ENCODE data around the gene MYOG. TPM values are rescaled to one million over a fixed set of nuclear protein-coding genes. Genes with fewer than 3 reads are reported as not detected.

MYOG gene
- total RNA-seq: not detected
- under 1 TPM in 1 of 6 donors, not detected in 5; 0.13 TPM for polyA plus RNA-seq (ENCODE audit: insufficient read length in 6 of 6)
- long read RNA-seq, donor 1: 0 reads
- long read RNA-seq, donor 2: 0 reads
- long read RNA-seq, donor 3: 0 reads
- long read RNA-seq, donor 4: 0 reads
- long read RNA-seq, donor 5: 0 reads
- long read RNA-seq, donor 6, partial matches to known transcripts: 0 of 1 reads
- long read RNA-seq, donor 6, other reads (novel, unspliced or antisense): 0 of 1 reads
- long read RNA-seq, donor 7: 0 reads
- long read RNA-seq, donor 8, partial matches to known transcripts: 0 of 1 reads
- long read RNA-seq, donor 8, other reads (novel, unspliced or antisense): 0 of 1 reads
- long read RNA-seq, donor 9, partial matches to known transcripts: 0 of 1 reads
- long read RNA-seq, donor 9, other reads (novel, unspliced or antisense): 0 of 1 reads
- long read RNA-seq, donor 10: 0 reads
- long read RNA-seq, donor 11: 0 reads
- long read RNA-seq, donor 12, partial matches to known transcripts: 0 of 1 reads
- long read RNA-seq, donor 12, other reads (novel, unspliced or antisense): 0 of 1 reads

DNA sequence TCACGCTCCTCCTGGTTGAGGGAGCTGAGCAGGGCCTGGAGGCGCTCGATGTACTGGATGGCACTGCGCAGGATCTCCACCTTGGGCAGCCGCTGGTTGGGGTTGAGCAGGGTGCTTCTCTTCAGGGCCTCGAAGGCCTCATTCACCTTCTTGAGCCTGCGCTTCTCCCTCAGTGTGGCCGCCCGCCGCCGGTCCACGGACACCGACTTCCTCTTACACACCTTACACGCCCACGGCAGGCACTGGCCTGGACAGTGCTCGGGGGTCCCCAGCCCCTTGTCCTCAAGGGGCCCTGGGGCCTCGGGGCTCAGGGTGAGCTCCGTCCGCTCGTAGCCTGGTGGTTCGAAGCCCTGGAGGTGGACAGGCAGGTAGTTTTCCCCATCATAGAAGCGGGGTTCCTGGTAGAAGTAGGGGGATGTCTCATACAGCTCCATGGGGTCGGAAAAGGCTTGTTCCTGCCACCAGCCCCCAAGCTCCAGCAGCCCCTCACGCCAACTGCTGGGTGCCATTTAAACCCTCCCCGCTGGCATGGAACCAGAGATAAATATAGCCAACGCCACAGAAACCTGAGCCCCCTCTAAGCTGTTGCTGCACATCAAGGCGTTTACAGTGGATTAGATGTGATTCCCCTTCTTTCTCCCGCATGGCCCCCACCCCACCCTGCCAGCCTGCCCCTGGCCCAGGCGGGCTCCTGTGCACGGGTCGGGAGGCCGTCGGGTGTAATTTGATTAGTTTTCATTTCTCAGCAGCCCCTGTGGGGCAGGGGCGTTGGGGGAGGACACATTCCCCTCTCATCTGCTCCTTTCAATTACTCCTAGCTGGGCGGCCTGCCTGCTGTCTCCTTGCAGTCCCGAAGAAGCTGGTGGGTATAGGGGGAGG lies at the start of gene MYOG:
MYOG (minus strand) TSS at position 485 of the 879 bp plus-strand sequence; CDS start at position 434, 51 bp downstream.
- Histone ChIP-seq H3K27ac (no peak within 1 kb of the TSS), H3K4me1 (no peaks in the 10 kb centered on the region), H3K4me3 (no peak within 1 kb of the TSS), H3K27me3 (no peaks in the 10 kb centered on the region), H3K36me3 (no peaks in the 10 kb centered on the region), H3K9me3 (no peaks in the 10 kb centered on the region)
- intact Hi-C loops (cut with DNase I): no loop called here
- no peak for ATAC-seq
- DNase-seq: no peak
- TF ChIP-seq, protein P1, sequence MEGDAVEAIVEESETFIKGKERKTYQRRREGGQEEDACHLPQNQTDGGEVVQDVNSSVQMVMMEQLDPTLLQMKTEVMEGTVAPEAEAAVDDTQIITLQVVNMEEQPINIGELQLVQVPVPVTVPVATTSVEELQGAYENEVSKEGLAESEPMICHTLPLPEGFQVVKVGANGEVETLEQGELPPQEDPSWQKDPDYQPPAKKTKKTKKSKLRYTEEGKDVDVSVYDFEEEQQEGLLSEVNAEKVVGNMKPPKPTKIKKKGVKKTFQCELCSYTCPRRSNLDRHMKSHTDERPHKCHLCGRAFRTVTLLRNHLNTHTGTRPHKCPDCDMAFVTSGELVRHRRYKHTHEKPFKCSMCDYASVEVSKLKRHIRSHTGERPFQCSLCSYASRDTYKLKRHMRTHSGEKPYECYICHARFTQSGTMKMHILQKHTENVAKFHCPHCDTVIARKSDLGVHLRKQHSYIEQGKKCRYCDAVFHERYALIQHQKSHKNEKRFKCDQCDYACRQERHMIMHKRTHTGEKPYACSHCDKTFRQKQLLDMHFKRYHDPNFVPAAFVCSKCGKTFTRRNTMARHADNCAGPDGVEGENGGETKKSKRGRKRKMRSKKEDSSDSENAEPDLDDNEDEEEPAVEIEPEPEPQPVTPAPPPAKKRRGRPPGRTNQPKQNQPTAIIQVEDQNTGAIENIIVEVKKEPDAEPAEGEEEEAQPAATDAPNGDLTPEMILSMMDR (IDR thresholded peaks at IDR 0.05): no peak

DNA sequence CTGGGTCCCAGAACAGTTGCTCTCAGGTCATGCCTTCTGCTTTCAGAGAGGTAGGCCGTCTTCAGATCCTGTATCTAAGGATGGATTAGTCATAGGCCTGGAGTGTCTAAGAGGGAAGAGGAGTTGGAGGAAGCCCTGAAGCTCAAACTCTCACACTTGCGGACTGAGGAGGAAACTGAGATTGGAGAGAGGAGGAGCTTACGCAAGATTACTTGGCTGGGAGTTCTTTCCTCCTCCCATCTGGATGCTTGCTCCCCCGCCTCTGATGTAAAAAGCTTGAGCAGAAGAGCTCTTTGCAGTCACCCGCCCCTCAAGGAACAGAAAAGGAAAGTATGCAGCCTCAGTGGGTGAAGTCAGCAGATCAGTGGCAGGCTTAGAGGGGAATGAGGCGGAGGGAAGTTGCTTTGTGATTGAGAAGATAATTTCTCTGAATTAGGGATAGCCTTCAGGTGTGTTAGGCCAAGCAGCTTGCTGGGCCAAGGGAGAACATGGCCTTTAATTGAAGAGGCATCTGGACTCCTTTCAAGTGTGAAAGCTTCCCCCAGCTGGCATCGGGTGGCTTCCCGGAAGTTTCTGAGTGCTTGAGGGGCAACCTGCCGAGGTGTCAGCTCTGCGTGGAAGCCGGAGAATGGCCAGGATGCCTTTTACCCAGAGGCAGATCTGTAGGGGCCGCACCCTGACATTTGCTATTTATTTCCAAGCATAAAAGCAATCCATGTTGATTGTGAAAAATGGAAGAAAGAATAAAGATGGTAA lies 48.3 kb upstream of the MYOG start:
- TF ChIP-seq, protein P1 (IDR thresholded peaks at IDR 0.05): no peak
- H3K27ac ChIP-seq: peak overlapping the region in 1 of 2 donors; percentile 46
- peaks cover 15 to 16% of the 10 kb centered on the region in 2 donors for H3K4me1 ChIP-seq
- no peaks in the 10 kb centered on the region for H3K36me3 ChIP-seq
- intact Hi-C loops (cut with DNase I): no loop called here
- no peaks in the 10 kb centered on the region for H3K9me3 ChIP-seq
- peaks cover 0 to 68% of the 10 kb centered on the region in 2 donors for H3K27me3 ChIP-seq
- DNase-seq (peak in 1 of 4 donors; percentile 51), ATAC-seq (peak; percentile 79)
- no peak overlapping the region for H3K4me3 ChIP-seq

DNA sequence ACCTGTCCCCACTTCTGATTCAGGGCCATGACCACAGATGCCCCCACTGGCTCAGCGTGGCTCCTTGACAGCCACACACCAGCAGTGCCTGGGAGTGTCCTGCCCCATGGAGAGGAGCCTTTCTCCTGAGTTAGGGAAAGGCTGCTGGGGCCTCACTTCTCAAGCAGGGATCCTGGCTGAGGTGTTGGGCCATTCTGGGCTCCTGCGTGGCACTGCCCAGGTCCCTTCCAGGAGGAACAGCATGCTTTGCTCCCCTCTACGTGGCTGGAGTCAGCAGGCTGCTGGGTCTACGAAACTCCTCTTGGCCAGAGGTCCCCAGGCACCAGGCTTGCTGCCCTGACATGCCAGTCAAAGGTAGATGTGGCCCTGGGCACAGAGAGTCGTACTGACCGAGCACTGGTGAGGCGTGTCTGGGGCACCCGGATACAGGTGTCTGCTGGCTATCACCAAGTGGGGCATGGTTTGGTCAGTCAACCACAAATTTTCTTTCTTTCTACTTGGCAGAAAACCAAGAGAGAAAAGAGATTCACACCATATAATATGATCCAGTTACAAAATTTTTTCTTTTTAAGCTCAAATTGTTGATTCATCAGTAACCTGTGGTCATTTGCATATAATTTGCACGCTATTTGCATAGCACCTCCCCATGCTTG lies 45.9 kb upstream of the MYOG start:
- Histone ChIP-seq H3K4me1 (peaks cover 33 to 37% of the 10 kb centered on the region in 2 donors), H3K27me3 (peaks cover 0 to 79% of the 10 kb centered on the region in 2 donors), H3K4me3 (no peak overlapping the region), H3K36me3 (no peaks in the 10 kb centered on the region), H3K27ac (no peak overlapping the region), H3K9me3 (no peaks in the 10 kb centered on the region)
- ATAC-seq: no peak
- TF ChIP-seq, protein P1 (IDR thresholded peaks at IDR 0.05): no peak
- intact Hi-C loops (cut with DNase I): no loop called here
- no peak for DNase-seq

DNA sequence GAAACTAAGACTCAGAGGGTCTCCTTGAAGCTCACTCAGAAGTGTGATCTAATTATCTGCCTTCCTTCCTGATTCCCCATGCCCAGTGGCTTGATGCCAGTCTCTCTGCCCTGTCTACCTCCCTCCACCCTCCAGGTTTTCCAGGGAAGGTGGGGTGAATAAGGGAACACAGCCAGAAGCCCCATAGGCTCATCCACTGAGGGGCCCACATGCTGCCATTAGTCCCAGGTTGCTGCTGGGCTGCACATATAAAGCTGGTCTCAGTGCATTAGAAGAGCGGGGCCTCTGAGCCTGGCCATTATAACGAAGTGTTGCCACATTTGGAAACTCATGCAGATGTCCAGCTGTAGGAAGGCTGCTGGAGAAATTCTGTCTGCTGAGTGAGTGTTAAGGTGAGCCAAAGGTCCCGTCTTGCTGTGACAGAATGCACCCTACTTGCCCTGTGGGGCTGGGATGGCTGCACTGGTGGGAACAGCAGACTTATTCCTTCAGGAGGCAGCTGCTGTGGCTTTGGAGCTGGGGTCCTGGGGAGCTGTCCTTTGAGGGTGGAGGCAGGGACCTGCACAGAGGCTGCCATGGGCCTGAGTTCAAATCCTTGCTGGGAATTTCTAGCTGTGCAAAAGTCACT lies 44.7 kb upstream of the MYOG start:
- peaks cover 36 to 44% of the 10 kb centered on the region in 2 donors for H3K4me1 ChIP-seq
- DNase-seq: peak in 2 of 4 donors; percentile 49 to 74

More for the DNA sequence above, 44.7 kb upstream of the MYOG start:
- H3K4me3 ChIP-seq: no peak overlapping the region
- H3K9me3 ChIP-seq: no peaks in the 10 kb centered on the region
- no peaks in the 10 kb centered on the region for H3K36me3 ChIP-seq
- intact Hi-C loops (cut with DNase I): no loop called here
- H3K27me3 ChIP-seq: peaks cover 0 to 80% of the 10 kb centered on the region in 2 donors
- H3K27ac ChIP-seq: no peak overlapping the region
- no peak for ATAC-seq
- TF ChIP-seq, protein P1 (IDR thresholded peaks at IDR 0.05): no peak

Data from left lung (tissue), 14 donors.